DOHH2 (cell line): ENCODE measurements around the gene ZNF426.

Source experiments
- H3F3A ChIP-seq: fragments of 200-600 bp; sonication (generic), shearing (Covaris generic); 2 replicates; pipeline ENCODE4 v1.6.0; 2016; ENCODE audit warnings: antibody characterized with exemption, mild to moderate bottlenecking; ENCODE audit not compliant: control insufficient read depth, insufficient read depth
- H3K27ac ChIP-seq: fragments of 200-600 bp; sonication (generic); 2 replicates; pipeline ENCODE4 v1.5.1; 2014; ENCODE audit warnings: low read depth, mild to moderate bottlenecking, low read length, moderate library complexity
- H3K27me3 ChIP-seq: fragments of 200-600 bp; sonication (generic); 2 replicates; pipeline ENCODE4 v1.6.1; 2014; ENCODE audit warnings: mild to moderate bottlenecking, low read length, mixed read lengths; ENCODE audit not compliant: control insufficient read depth
- H3K36me3 ChIP-seq: fragments of 200-600 bp; sonication (generic); 2 replicates; pipeline ENCODE4 v1.6.1; 2014; ENCODE audit warnings: mild to moderate bottlenecking, low read length, moderate library complexity, mixed read lengths; ENCODE audit not compliant: control insufficient read depth
- H3K4me1 ChIP-seq: fragments of 200-600 bp; sonication (generic); 2 replicates; pipeline ENCODE4 v1.6.1; 2014; ENCODE audit warnings: mild to moderate bottlenecking, low read length, mixed read lengths; ENCODE audit not compliant: control insufficient read depth
- H3K4me2 ChIP-seq: fragments of 200-600 bp; sonication (generic); 2 replicates; pipeline ENCODE4 v1.6.0; 2014; ENCODE audit warnings: mild to moderate bottlenecking, low read length, moderate library complexity
- H3K4me3 ChIP-seq: fragments of 200-600 bp; sonication (generic); 2 replicates; pipeline ENCODE4 v1.5.1; 2014; ENCODE audit warnings: mild to moderate bottlenecking, low read length, mixed read lengths
- H3K79me2 ChIP-seq: fragments of 200-600 bp; sonication (generic); 2 replicates; pipeline ENCODE4 v1.6.1; 2014; ENCODE audit warnings: mild to moderate bottlenecking, low read length, mixed read lengths; ENCODE audit not compliant: control insufficient read depth
- H3K9me2 ChIP-seq: fragments of 200-600 bp; sonication (generic); replicated peaks from 2 replicates; pipeline ENCODE4 v1.6.1; 2014; ENCODE audit warnings: mild to moderate bottlenecking, low read length, mixed read lengths; ENCODE audit not compliant: control insufficient read depth
- H3K9me3 ChIP-seq: fragments of 200-600 bp; sonication (generic); 2 replicates; pipeline ENCODE4 v1.6.1; 2014; ENCODE audit warnings: antibody characterized with exemption, low read length, mixed read lengths; ENCODE audit not compliant: control insufficient read depth, insufficient read depth
- H4K20me1 ChIP-seq: fragments of 200-600 bp; sonication (generic); 2 replicates; pipeline ENCODE4 v1.6.0; 2014; ENCODE audit warnings: low read depth, mild to moderate bottlenecking, antibody characterized with exemption, low read length, moderate library complexity; ENCODE audit not compliant: control insufficient read depth, insufficient read depth
- CTCF ChIP-seq: fragments of 200-600 bp; sonication (generic); IDR thresholded peaks from one replicate; pipeline ENCODE4 v1.5.1; 2014; ENCODE audit warnings: antibody characterized with exemption, mild to moderate bottlenecking, low read depth, low read length; ENCODE audit not compliant: poor library complexity, severe bottlenecking
- EZH2phosphoT487 ChIP-seq: fragments of 200-600 bp; sonication (generic); IDR thresholded peaks from 2 replicates; pipeline ENCODE4 v1.6.1; 2017; ENCODE audit warnings: borderline replicate concordance, mild to moderate bottlenecking, antibody characterized with exemption, low read length, moderate library complexity, mixed read lengths

Gene ZNF426

DNA sequence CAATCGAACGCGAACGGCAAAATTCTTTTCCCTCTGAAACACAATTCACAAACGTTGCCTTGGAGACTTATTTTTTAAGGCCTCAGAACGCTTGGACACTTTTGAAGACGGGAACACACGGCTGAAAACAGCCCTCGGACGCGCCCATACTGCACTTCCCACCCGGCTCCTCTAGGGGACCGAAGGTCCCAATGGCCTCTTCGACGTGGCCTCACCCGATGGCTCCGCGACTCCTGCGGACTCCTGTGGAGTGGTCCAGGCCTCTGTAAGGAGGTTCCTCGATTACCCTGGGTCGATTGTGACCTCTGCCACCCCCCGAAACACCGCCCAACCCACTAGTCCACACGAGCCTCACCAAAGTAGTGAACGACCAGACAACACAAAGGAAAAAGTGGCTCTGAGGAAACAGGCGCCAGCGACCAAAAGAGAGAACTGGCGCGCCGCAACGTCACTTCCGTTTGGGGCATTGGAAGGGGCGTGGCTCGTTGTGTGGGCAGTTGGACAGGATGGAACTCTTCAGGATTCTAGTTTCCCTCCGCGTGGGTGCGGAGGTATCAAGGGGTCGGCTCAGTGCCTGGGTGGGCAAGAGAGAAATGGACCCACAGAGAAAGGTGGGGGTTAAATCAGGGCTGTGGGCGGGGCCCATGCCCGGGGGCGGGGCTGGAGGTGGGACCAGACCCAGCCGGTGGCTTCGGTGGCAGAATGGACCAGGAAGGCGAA is 40.1 kb downstream of the ZNF426 start, which contains the start of gene ZNF560:
Gene ZNF560, minus strand, starts transcription at position 434 of the 720 bp plus-strand sequence. CDS start 23,303 bp downstream, outside the sequence.
- no peak within 1 kb of the TSS for H3K4me3 ChIP-seq

GRCh38 chr19:9494096-9494495 is 44.3 kb downstream of the ZNF426 start:
- Histone ChIP-seq H3K4me3 (no peak overlapping the region), H3K9me2 (no peaks in the 10 kb centered on the region), H3F3A (no peaks in the 10 kb centered on the region), H4K20me1 (no peaks in the 10 kb centered on the region), H3K36me3 (no peaks in the 10 kb centered on the region), H3K79me2 (no peaks in the 10 kb centered on the region), H3K9me3 (peaks cover 13% of the 10 kb centered on the region; the same call in 1 of the 2 replicates), H3K4me1 (no peaks in the 10 kb centered on the region), H3K27me3 (no peaks in the 10 kb centered on the region), H3K27ac (no peak overlapping the region), H3K4me2 (no peak overlapping the region)
- TF ChIP-seq CTCF (no peak), EZH2phosphoT487 (no peak)

More for the DNA sequence above, 40.1 kb downstream of the ZNF426 start, which contains the start of gene ZNF560:
- Histone ChIP-seq H3K9me3 (peaks cover 13% of the 10 kb centered on the region; the same call in 1 of the 2 replicates), H3K27ac (no peak within 1 kb of the TSS), H3F3A (no peaks in the 10 kb centered on the region), H3K36me3 (no peaks in the 10 kb centered on the region), H3K4me1 (no peaks in the 10 kb centered on the region), H3K79me2 (no peaks in the 10 kb centered on the region), H3K9me2 (no peaks in the 10 kb centered on the region), H3K4me2 (no peak within 1 kb of the TSS), H4K20me1 (no peaks in the 10 kb centered on the region), H3K27me3 (no peaks in the 10 kb centered on the region)
- TF ChIP-seq EZH2phosphoT487 (no peak), CTCF (no peak)

DNA sequence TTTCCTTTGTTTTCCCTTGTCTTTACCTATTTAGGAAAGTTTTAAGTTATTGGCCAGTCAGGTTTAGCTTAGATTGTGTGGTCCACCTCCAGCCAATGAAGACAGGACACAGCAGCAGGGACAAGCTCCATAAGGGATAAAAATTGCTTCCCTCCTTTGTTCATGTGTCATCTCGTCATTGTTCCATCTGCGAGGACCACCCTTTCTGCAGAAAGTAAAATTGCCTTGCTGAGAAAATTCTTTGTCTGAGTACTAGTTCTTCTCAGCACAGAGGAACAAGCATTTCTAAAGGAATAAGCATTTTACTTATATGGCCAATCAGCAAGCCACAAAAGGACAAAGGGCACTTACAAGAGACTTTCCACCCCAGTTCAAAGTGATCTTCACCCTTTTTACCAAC is 51.4 kb downstream of the ZNF426 start:
- Histone ChIP-seq H4K20me1 (no peaks in the 10 kb centered on the region), H3K4me2 (no peak overlapping the region), H3K36me3 (no peaks in the 10 kb centered on the region), H3F3A (no peaks in the 10 kb centered on the region), H3K9me2 (no peaks in the 10 kb centered on the region), H3K4me1 (no peaks in the 10 kb centered on the region), H3K9me3 (peaks cover 20% of the 10 kb centered on the region; the same call in 1 of the 2 replicates), H3K4me3 (no peak overlapping the region), H3K27ac (no peak overlapping the region), H3K79me2 (no peaks in the 10 kb centered on the region), H3K27me3 (no peaks in the 10 kb centered on the region)
- TF ChIP-seq EZH2phosphoT487 = no peak

DNA sequence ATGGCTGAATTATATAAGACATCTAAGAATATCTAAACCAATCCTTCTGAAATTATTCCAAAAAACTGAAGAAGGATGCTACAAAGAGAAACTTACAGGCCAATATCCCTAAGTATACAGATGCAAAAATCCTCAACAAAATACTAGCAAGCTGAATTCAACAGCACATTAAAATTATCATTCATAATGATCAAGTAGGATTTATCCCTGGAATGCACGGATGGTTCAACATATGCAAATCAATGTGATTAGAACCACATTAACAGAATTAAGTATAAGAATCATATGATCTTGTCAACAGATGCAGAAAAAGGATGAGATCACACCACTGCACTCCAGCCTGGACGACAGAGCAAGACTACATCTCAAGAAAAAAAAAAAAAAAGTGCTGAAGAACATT is 53.3 kb downstream of the ZNF426 start:
- Histone ChIP-seq H3K36me3 (no peaks in the 10 kb centered on the region), H3K27me3 (no peaks in the 10 kb centered on the region), H3K9me3 (peaks cover 20% of the 10 kb centered on the region; the same call in 1 of the 2 replicates), H3K79me2 (no peaks in the 10 kb centered on the region), H3F3A (no peaks in the 10 kb centered on the region), H3K4me3 (no peak overlapping the region), H3K27ac (no peak overlapping the region), H3K4me1 (no peaks in the 10 kb centered on the region), H3K4me2 (no peak overlapping the region), H3K9me2 (no peaks in the 10 kb centered on the region), H4K20me1 (no peaks in the 10 kb centered on the region)
- TF ChIP-seq EZH2phosphoT487 (no peak), CTCF (no peak)
